Panc1 (cell line): ENCODE data around the gene CBLN2. TPM values are rescaled to one million over a fixed set of nuclear protein-coding genes. Genes with fewer than 3 reads are reported as not detected.

ENCODE experiments used
- ATAC-seq: fragments of 200-7000 bp; cut with Tn5 transposase; 2 replicates; pipeline ENCODE4 v1.9.1; 2020; ENCODE audit warnings: mild to moderate bottlenecking, moderate library complexity
- BruUV-seq: library from RNA; stranded (reverse); fragments of 400-500 nt; replicated peaks from 2 replicates; lab custom pipeline; 2021; lab: Mats Ljungman, UMichigan
- CTCF ChIA-PET: fragments of 300-600 bp; sonication (Branson Sonifier 250); formaldehyde crosslinking; loops from one replicate; lab custom pipeline; 2022; ENCODE audit warnings: antibody characterized with exemption; lab: Charles Lee
- POLR2A ChIA-PET: fragments of 300-600 bp; sonication (Branson Sonifier 250); formaldehyde crosslinking; loops from one replicate; lab custom pipeline; 2022; ENCODE audit warnings: antibody characterized with exemption; lab: Charles Lee
- DNase-seq: peaks from one replicate; pipeline ENCODE4 v3.0.0-alpha.2; 2010; ENCODE audit warnings: low read depth, low spot score
- H3K27ac ChIP-seq: 2 replicates; pipeline ENCODE4 v1.5.1; 2011; ENCODE audit warnings: mild to moderate bottlenecking, low read length, inconsistent platforms
- H3K27me3 ChIP-seq: fragments of 200-500 bp; sonication (Bioruptor generic); 2 replicates; pipeline ENCODE4 v1.6.0; 2014; ENCODE audit warnings: low read length, inconsistent platforms; ENCODE audit not compliant: control insufficient read depth, insufficient read depth
- H3K36me3 ChIP-seq: fragments of 200-500 bp; sonication (Bioruptor generic); 2 replicates; pipeline ENCODE4 v1.5.1; 2014; ENCODE audit warnings: inconsistent platforms, mild to moderate bottlenecking, low read length, moderate library complexity; ENCODE audit not compliant: control insufficient read depth, insufficient read depth
- H3K4me1 ChIP-seq: 2 replicates; pipeline ENCODE4 v1.5.1; 2011; ENCODE audit warnings: inconsistent platforms, mild to moderate bottlenecking, low read length, moderate library complexity; ENCODE audit not compliant: control insufficient read depth, insufficient read depth
- H3K4me3 ChIP-seq, 2 experiments: 2 replicates each; pipeline ENCODE4 v1.5.1; 2011 to 2012; ENCODE audit warnings: low read depth in 2 of 2, low read length in 2 of 2, mild to moderate bottlenecking in 2 of 2, inconsistent platforms in 1 of 2, moderate library complexity in 1 of 2
- H3K9me3 ChIP-seq: fragments of 200-500 bp; sonication (Bioruptor generic); 2 replicates; pipeline ENCODE4 v1.5.1; 2014; ENCODE audit warnings: low read depth, mild to moderate bottlenecking, inconsistent platforms, low read length, moderate library complexity; ENCODE audit not compliant: control insufficient read depth, insufficient read depth
- CTCF ChIP-seq: fragments of 450-650 bp; IDR thresholded peaks from 2 replicates; pipeline ENCODE4 v1.5.1; 2017; ENCODE audit warnings: mild to moderate bottlenecking
- POLR2AphosphoS5 ChIP-seq: IDR thresholded peaks from 2 replicates; pipeline ENCODE4 v1.6.1; 2012; ENCODE audit warnings: mild to moderate bottlenecking, low read depth, low read length, moderate library complexity
- SIN3A ChIP-seq: IDR thresholded peaks from 2 replicates; pipeline ENCODE4 v1.6.1; 2012; ENCODE audit warnings: low read depth, mild to moderate bottlenecking, low read length, moderate library complexity, borderline replicate concordance; ENCODE audit not compliant: insufficient read depth
- TCF7L2 ChIP-seq: IDR thresholded peaks from 2 replicates; pipeline ENCODE4 v1.6.1; 2011; ENCODE audit warnings: mild to moderate bottlenecking, low read depth, low read length, inconsistent platforms
- in situ Hi-C: cut with HindIII; loops from 2 replicates; pipeline ENCODE4 v1.10.0; 2016; ENCODE audit warnings: low sequenced_read_pairs, low pct_unique_long_range_greater_than_20kb
- intact Hi-C: fragments of 100-400 bp; cut with micrococcal nuclease; formaldehyde crosslinking; loops from one replicate; pipeline ENCODE4 v1.10.0; 2022; ENCODE audit not compliant: unreplicated experiment
- total RNA-seq: library from RNA; stranded (reverse); gene quantifications from one replicate; pipeline ENCODE4 v1.2.1, GENCODE V29; 2021; ENCODE audit not compliant: unreplicated experiment
- TF ChIP-seq, protein P1 (sequence below), 2 experiments: IDR thresholded peaks; 2 replicates each; pipeline ENCODE4 v1.6.1; 2011 to 2012; ENCODE audit warnings: low read depth in 2 of 2, control low read depth in 1 of 2, low read length in 1 of 2, mild to moderate bottlenecking in 1 of 2, moderate library complexity in 1 of 2; ENCODE audit not compliant: insufficient read depth in 1 of 2

Gene CBLN2
- total RNA-seq, 1 experiment from 2014 or later: 5.7 TPM

GRCh38 chr18:72542342-72542741, 1.8 kb downstream of the CBLN2 start:
- CTCF ChIA-PET: no interaction called here
- no peak for TF ChIP-seq TCF7L2
- no peak for TF ChIP-seq SIN3A
- TF ChIP-seq, protein P1, sequence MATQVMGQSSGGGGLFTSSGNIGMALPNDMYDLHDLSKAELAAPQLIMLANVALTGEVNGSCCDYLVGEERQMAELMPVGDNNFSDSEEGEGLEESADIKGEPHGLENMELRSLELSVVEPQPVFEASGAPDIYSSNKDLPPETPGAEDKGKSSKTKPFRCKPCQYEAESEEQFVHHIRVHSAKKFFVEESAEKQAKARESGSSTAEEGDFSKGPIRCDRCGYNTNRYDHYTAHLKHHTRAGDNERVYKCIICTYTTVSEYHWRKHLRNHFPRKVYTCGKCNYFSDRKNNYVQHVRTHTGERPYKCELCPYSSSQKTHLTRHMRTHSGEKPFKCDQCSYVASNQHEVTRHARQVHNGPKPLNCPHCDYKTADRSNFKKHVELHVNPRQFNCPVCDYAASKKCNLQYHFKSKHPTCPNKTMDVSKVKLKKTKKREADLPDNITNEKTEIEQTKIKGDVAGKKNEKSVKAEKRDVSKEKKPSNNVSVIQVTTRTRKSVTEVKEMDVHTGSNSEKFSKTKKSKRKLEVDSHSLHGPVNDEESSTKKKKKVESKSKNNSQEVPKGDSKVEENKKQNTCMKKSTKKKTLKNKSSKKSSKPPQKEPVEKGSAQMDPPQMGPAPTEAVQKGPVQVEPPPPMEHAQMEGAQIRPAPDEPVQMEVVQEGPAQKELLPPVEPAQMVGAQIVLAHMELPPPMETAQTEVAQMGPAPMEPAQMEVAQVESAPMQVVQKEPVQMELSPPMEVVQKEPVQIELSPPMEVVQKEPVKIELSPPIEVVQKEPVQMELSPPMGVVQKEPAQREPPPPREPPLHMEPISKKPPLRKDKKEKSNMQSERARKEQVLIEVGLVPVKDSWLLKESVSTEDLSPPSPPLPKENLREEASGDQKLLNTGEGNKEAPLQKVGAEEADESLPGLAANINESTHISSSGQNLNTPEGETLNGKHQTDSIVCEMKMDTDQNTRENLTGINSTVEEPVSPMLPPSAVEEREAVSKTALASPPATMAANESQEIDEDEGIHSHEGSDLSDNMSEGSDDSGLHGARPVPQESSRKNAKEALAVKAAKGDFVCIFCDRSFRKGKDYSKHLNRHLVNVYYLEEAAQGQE (IDR thresholded peaks at IDR 0.05; ENCODE audit: insufficient read depth in 1 of 2, low read depth in 2 of 2, low read length in 1 of 2): no peak
- no peak for TF ChIP-seq CTCF
- TF ChIP-seq POLR2AphosphoS5: no peak
- Histone ChIP-seq H3K36me3 (no peaks in the 10 kb centered on the region), H3K27ac (no peak overlapping the region), H3K4me3 (peak overlapping the region in 1 of 2 experiments; percentile 52; a peak in 3 of 4 replicates), H3K4me1 (no peaks in the 10 kb centered on the region), H3K9me3 (no peaks in the 10 kb centered on the region), H3K27me3 (no peaks in the 10 kb centered on the region; the same call in 1 of the 2 replicates)
- in situ Hi-C loops (no loop called here), intact Hi-C loops (loop anchor here (10.0 kb wide), 1 partner anchor 1608 kb away; no protein-coding TSS in a partner anchor)
- DNase-seq: no peak
- POLR2A ChIA-PET: no interaction called here
- BruUV-seq: no TSS peak
- ATAC-seq: no peak

GRCh38 chr18:72541871-72542332, 2.2 kb downstream of the CBLN2 start:
- in situ Hi-C loops: no loop called here
- ChIA-PET CTCF (no interaction called here), POLR2A (no interaction called here)
- no peak overlapping the region for H3K27ac ChIP-seq
- intact Hi-C loops: loop anchor here (10.0 kb wide), 1 partner anchor 1607 kb away; no protein-coding TSS in a partner anchor
- H3K4me1 ChIP-seq: no peaks in the 10 kb centered on the region
- H3K27me3 ChIP-seq: no peaks in the 10 kb centered on the region; the same call in 1 of the 2 replicates
- TF ChIP-seq TCF7L2 (no peak), CTCF (no peak), SIN3A (no peak), POLR2AphosphoS5 (no peak)
- TF ChIP-seq, protein P1 (IDR thresholded peaks at IDR 0.05; ENCODE audit: insufficient read depth in 1 of 2, low read depth in 2 of 2, low read length in 1 of 2): no peak
- no peak for ATAC-seq
- no peaks in the 10 kb centered on the region for H3K9me3 ChIP-seq
- peak overlapping the region in 1 of 2 experiments; percentile 52; a peak in 1 of 4 replicates for H3K4me3 ChIP-seq
- no TSS peak for BruUV-seq
- no peaks in the 10 kb centered on the region for H3K36me3 ChIP-seq
- no peak for DNase-seq
